Cardiac muscle cell (in vitro differentiated cells and primary cell): ENCODE results near the gene ROCK2. TPM values are rescaled to one million over a fixed set of nuclear protein-coding genes. Genes with fewer than 3 reads are reported as not detected.

Experiments used
- DNase-seq, 2 donors: peaks; one replicate each; pipeline versions ENCODE4 v3.0.0 to v3.0.0-alpha.2; 2010 to 2017; ENCODE audit warnings: low read depth in 1 of 2, low spot score in 1 of 2
- H3K27ac ChIP-seq: fragments of 200-600 bp; sonication (generic); 2 replicates; pipeline ENCODE4 v1.5.1; 2016
- H3K27me3 ChIP-seq: fragments of 200-600 bp; sonication (generic); 2 replicates; pipeline ENCODE4 v1.6.0; 2016; ENCODE audit warnings: control low read depth
- H3K36me3 ChIP-seq: fragments of 200-600 bp; sonication (generic); 2 replicates; pipeline ENCODE4 v1.5.1; 2016; ENCODE audit warnings: control low read depth
- H3K4me1 ChIP-seq: fragments of 200-600 bp; sonication (generic); 2 replicates; pipeline ENCODE4 v1.8.1; 2017; ENCODE audit warnings: low read depth, mild to moderate bottlenecking, mixed run types
- H3K4me3 ChIP-seq: fragments of 200-600 bp; sonication (generic); 2 replicates; pipeline ENCODE4 v1.5.1; 2016; ENCODE audit warnings: mild to moderate bottlenecking
- H3K9me3 ChIP-seq: fragments of 200-600 bp; sonication (generic); 2 replicates; pipeline ENCODE4 v1.5.1; 2017; ENCODE audit warnings: low read depth, mild to moderate bottlenecking, control low read depth
- polyA plus RNA-seq: library from polyadenylated mRNA; unstranded; fragments of >200 nt; fragmentation: Nextera tagmentation; extraction: Ambion mirVana; gene quantifications from 2 replicates; pipeline ENCODE4 v1.2.1, GENCODE V29; 2016
- total RNA-seq: library from RNA; depleted of rRNA; stranded (reverse); fragments of >200 nt; gene quantifications from 2 replicates; pipeline ENCODE4 v1.2.3, GENCODE V29; 2016
- TF ChIP-seq, protein P1 (sequence below): IDR thresholded peaks from 2 replicates; pipeline ENCODE4 v1.5.1; 2012; ENCODE audit warnings: low read depth, mild to moderate bottlenecking, low read length

Gene ROCK2
- total and polyA plus RNA-seq, 2 experiments from 2014 or later: 18.9 to 31.7 TPM

DNA sequence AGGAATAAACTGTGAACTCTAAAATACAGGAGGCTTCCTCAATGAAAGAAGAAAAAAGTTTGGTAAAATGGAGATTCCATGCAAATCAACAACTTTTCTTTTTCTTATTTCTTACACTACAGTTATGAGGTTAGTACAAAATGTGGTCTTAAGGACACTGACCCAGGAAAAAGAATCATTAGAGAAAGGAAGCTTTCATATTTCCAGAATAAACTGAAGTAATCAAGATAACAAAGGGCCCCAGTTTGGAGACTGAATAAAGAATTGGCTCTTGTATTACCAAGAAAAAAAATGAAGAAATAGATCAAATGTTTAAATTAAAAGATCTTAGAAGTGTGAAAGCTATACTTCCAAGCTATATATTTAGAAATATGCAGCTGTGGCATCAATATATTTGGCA is 116.8 kb downstream of the ROCK2 start:
- TF ChIP-seq, protein P1, sequence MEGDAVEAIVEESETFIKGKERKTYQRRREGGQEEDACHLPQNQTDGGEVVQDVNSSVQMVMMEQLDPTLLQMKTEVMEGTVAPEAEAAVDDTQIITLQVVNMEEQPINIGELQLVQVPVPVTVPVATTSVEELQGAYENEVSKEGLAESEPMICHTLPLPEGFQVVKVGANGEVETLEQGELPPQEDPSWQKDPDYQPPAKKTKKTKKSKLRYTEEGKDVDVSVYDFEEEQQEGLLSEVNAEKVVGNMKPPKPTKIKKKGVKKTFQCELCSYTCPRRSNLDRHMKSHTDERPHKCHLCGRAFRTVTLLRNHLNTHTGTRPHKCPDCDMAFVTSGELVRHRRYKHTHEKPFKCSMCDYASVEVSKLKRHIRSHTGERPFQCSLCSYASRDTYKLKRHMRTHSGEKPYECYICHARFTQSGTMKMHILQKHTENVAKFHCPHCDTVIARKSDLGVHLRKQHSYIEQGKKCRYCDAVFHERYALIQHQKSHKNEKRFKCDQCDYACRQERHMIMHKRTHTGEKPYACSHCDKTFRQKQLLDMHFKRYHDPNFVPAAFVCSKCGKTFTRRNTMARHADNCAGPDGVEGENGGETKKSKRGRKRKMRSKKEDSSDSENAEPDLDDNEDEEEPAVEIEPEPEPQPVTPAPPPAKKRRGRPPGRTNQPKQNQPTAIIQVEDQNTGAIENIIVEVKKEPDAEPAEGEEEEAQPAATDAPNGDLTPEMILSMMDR: no peak
- Histone ChIP-seq H3K9me3 (no peaks in the 10 kb centered on the region), H3K36me3 (peaks cover 11% of the 10 kb centered on the region), H3K4me3 (no peak overlapping the region), H3K27ac (no peak overlapping the region), H3K27me3 (no peaks in the 10 kb centered on the region), H3K4me1 (no peaks in the 10 kb centered on the region)
- DNase-seq: no peak

DNA sequence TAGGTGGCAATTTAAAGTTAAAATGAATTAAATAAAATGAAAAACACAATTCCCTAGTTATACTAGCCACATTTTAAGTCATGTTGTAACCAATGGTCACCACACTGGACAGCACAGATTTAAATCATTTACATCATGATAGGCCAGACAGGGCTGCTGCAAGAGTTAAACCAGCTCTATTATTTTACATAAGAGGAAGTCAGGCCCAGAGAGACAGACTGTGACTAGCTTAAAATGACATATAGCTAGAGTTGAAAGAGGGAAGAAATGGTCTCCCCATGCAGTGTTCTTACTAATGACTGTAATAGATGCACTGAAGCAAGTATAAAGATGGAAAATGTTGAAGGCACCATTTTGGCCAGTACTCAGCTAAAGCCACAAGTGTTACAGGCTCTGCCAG is 119.5 kb downstream of the ROCK2 start:
- H3K9me3 ChIP-seq: no peaks in the 10 kb centered on the region
- H3K27ac ChIP-seq: no peak overlapping the region
- H3K36me3 ChIP-seq: peaks cover 17% of the 10 kb centered on the region
- H3K4me3 ChIP-seq: no peak overlapping the region
- H3K27me3 ChIP-seq: no peaks in the 10 kb centered on the region
- H3K4me1 ChIP-seq: no peaks in the 10 kb centered on the region
- DNase-seq: no peak
- TF ChIP-seq, protein P1: no peak

DNA sequence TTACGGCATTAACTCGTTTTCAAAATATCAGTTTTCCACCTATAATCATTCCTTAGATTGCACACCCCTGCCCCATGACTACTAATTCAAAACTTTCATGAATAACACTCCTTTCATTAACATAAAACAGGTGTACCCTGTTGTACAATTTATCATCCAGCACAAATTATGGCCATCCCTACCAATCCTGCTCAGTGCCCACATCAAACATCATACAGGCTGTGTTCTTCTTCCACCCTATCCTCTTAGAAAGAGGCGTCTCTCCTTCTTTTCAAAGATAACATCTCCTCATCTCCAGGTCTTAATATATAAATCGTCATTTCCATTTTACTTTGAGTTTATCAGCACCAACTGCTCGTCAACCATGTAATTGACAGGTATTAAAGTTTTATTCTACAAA is 121.6 kb downstream of the ROCK2 start:
- no peak for DNase-seq
- no peaks in the 10 kb centered on the region for H3K9me3 ChIP-seq
- no peaks in the 10 kb centered on the region for H3K27me3 ChIP-seq
- H3K4me3 ChIP-seq: no peak overlapping the region
- TF ChIP-seq, protein P1: no peak
- H3K27ac ChIP-seq: no peak overlapping the region
- H3K36me3 ChIP-seq: peaks cover 28% of the 10 kb centered on the region
- H3K4me1 ChIP-seq: no peaks in the 10 kb centered on the region

DNA sequence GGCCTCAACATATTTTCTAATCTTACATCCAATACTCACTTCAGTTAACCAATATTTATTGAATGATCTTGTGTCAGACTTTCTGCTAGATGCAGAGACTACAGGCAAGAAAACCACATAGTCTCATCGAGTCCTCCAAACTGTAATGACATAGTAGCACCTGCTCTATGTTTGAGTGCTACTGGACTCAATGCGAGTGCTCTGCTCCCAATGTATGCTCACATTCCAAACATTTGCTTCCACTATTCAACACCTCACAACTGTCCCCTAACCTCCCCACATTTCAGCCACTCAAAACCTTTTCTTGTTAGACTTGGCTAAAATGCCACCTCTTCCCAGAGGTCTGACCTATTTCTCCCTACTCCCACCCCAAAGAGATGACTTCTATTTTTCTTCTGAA is 124.0 kb downstream of the ROCK2 start:
- Histone ChIP-seq H3K4me3 (no peak overlapping the region), H3K9me3 (no peaks in the 10 kb centered on the region), H3K27ac (no peak overlapping the region), H3K4me1 (no peaks in the 10 kb centered on the region), H3K36me3 (peaks cover 36% of the 10 kb centered on the region), H3K27me3 (no peaks in the 10 kb centered on the region)
- TF ChIP-seq, protein P1: no peak
- DNase-seq: no peak

DNA sequence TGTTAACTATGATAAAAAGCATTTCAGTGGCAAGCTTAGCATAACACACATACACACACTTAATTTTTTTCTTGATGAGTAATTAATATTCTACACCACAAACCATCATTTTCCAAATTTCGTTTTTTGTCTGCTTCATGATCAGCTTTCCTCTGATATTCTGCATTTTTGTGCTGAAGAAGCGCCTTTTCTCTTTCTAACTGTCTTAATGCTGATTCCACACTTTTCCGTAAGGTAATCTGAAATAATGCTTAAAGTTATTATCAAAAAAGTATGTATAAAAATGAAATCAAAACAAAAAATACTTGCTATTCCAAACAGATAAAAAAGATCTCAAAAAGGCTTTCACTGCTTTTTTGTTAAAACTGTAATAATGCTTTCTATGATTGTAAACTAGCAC is 129.0 kb downstream of the ROCK2 start:
- H3K9me3 ChIP-seq: no peaks in the 10 kb centered on the region
- H3K27me3 ChIP-seq: no peaks in the 10 kb centered on the region
- TF ChIP-seq, protein P1: no peak
- H3K36me3 ChIP-seq: peaks cover 74% of the 10 kb centered on the region
- no peaks in the 10 kb centered on the region for H3K4me1 ChIP-seq
- H3K4me3 ChIP-seq: no peak overlapping the region
- no peak for DNase-seq
- H3K27ac ChIP-seq: no peak overlapping the region

DNA sequence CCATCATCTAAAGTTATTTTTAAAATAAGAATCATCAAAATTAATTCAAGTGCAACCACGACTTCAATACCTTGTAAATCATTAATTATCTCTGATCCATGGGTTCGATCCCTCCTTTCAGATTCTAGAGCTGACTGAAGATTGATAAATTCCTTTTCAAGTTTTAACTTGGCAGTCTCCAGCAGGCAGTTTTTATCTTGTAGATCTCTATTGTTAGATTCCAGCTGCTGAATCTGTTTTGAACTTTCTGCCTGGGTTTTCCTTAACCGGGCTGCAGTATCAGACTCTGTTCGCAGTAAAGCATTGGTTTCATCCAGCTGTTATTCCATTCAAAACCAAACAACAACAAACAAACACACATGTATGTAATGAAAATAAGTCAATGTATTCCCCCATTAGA is 129.7 kb downstream of the ROCK2 start:
- TF ChIP-seq, protein P1: no peak
- Histone ChIP-seq H3K9me3 (no peaks in the 10 kb centered on the region), H3K36me3 (peaks cover 76% of the 10 kb centered on the region), H3K4me3 (no peak overlapping the region), H3K27me3 (no peaks in the 10 kb centered on the region), H3K4me1 (no peaks in the 10 kb centered on the region), H3K27ac (no peak overlapping the region)
- DNase-seq: no peak
